Adipose tissue (tissue), 3 donors: ENCODE data around the gene STPG3. TPM values are rescaled to one million over a fixed set of nuclear protein-coding genes. Genes with fewer than 3 reads are reported as not detected.

Experiments used
- H3K27ac ChIP-seq: one replicate; pipeline ENCODE4 v1.5.1; 2013; ENCODE audit warnings: low read depth, low read length
- WGBS, 3 donors: extraction: QIAGEN DNeasy Blood & Tissue Kit; methylation state at CpG; one replicate each; pipeline ENCODE4 v1.1.7; 2013; 5-methylcytosine and 5-hydroxymethylcytosine counted together
- polyA plus RNA-seq, 3 donors: library from polyadenylated mRNA; stranded (reverse); fragments of 200-250 nt; gene quantifications; one replicate each; pipeline ENCODE4 v1.2.3, GENCODE V29; 2013
- donor health status: healthy with polysubstance abuse.
- donor health status: Bipolar disorder and iron deficiency.
- donor health status: healthy.

The STPG3 gene
- polyA plus RNA-seq = under 1 TPM in 1 of 3 donors, not detected in 2; 0.16 TPM

GRCh38 chr9:137251194-137251461 is at the start of gene STPG3:
Gene STPG3, plus strand, starts transcription at chr9:137251286. Its CDS starts 1 bp downstream, at chr9:137251287.
- H3K27ac ChIP-seq = no peak within 1 kb of the TSS
- WGBS, 3 donors = 50 to 74% (median 53%) methylated on average over 2 to 4 of the region's 4 CpGs

GRCh38 chr9:137202966-137203365 is 48.1 kb upstream of the STPG3 start:
- H3K27ac ChIP-seq = no peak overlapping the region
- 77 to 79% (median 78%) methylated on average over 8 of the region's 8 CpGs for WGBS, 3 donors

- WGBS, 3 donors = 7 to 16% (median 14%) methylated on average over 21 of the region's 21 CpGs
- H3K27ac ChIP-seq = no peak overlapping the region
Observed at GRCh38 chr9:137204731-137205125, 46.4 kb upstream of the STPG3 start.

GRCh38 chr9:137205126-137206069 is 45.7 kb upstream of the STPG3 start, which contains the start of the genes NDOR1 and TMEM203:
Gene NDOR1, plus strand, starts transcription at chr9:137205700. Its CDS starts 78 bp downstream, at chr9:137205778.
Gene TMEM203, minus strand, starts transcription at chr9:137205648. Its CDS starts 234 bp downstream, at chr9:137205414.
- WGBS, 3 donors = 0 to 1% (median 0%) methylated on average over 77 to 98 of the region's 98 CpGs
- H3K27ac ChIP-seq = no peak within 1 kb of the TSS

GRCh38 chr9:137206602-137207001 is 44.5 kb upstream of the STPG3 start:
- no peak overlapping the region for H3K27ac ChIP-seq
- WGBS, 3 donors = 43 to 86% (median 81%) methylated on average over 7 of the region's 7 CpGs

- WGBS, 3 donors = 77 to 84% (median 83%) methylated on average over 13 of the region's 13 CpGs
- H3K27ac ChIP-seq = no peak overlapping the region
Observed at GRCh38 chr9:137211532-137211931, 39.6 kb upstream of the STPG3 start.

- 85 to 86% (median 86%) methylated on average over 21 of the region's 21 CpGs for WGBS, 3 donors
- no peak overlapping the region for H3K27ac ChIP-seq
Observed at GRCh38 chr9:137212520-137212919, 38.6 kb upstream of the STPG3 start.

- 85 to 89% (median 88%) methylated on average over 42 to 49 of the region's 49 CpGs for WGBS, 3 donors
- H3K27ac ChIP-seq = no peak overlapping the region
Observed at GRCh38 chr9:137213160-137214060, 37.7 kb upstream of the STPG3 start.

- no peak overlapping the region for H3K27ac ChIP-seq
- WGBS, 3 donors = 93 to 95% (median 94%) methylated on average over 17 to 19 of the region's 19 CpGs
Observed at GRCh38 chr9:137214620-137215019, 36.5 kb upstream of the STPG3 start.

GRCh38 chr9:137215196-137215986 is 35.7 kb upstream of the STPG3 start:
- no peak overlapping the region for H3K27ac ChIP-seq
- 93 to 96% (median 93%) methylated on average over 21 to 22 of the region's 22 CpGs for WGBS, 3 donors

GRCh38 chr9:137216188-137216965 is 34.7 kb upstream of the STPG3 start:
- no peak overlapping the region for H3K27ac ChIP-seq
- WGBS, 3 donors = 91 to 95% (median 92%) methylated on average over 25 to 30 of the region's 30 CpGs

- no peak overlapping the region for H3K27ac ChIP-seq
- 48 to 56% (median 54%) methylated on average over 36 of the region's 36 CpGs for WGBS, 3 donors
Observed at GRCh38 chr9:137217276-137218211, 33.5 kb upstream of the STPG3 start.

- WGBS, 3 donors = 80 to 89% (median 80%) methylated on average over 27 to 30 of the region's 30 CpGs
- no peak overlapping the region for H3K27ac ChIP-seq
Observed at GRCh38 chr9:137218212-137218753, 32.8 kb upstream of the STPG3 start.

- WGBS, 3 donors = 41 to 70% (median 63%) methylated on average over 12 of the region's 12 CpGs
- no peak overlapping the region for H3K27ac ChIP-seq
Observed at GRCh38 chr9:137218754-137219271, 32.3 kb upstream of the STPG3 start.

GRCh38 chr9:137219757-137220316 is 31.2 kb upstream of the STPG3 start:
- 91% methylated on average over 10 of the region's 10 CpGs for WGBS, 3 donors

More at GRCh38 chr9:137219757-137220316, 31.2 kb upstream of the STPG3 start:
- no peak overlapping the region for H3K27ac ChIP-seq
